B cell (primary cell): ENCODE results near the gene NKD2.

Source experiments
- EZH2 ChIP-seq: IDR thresholded peaks from 2 replicates; pipeline ENCODE4 v1.6.1; 2012; ENCODE audit warnings: borderline replicate concordance, low read depth, mild to moderate bottlenecking, moderate library complexity, low read length; ENCODE audit not compliant: insufficient read depth, poor library complexity, severe bottlenecking
- TF ChIP-seq, protein P1 (sequence below): fragments of 200-600 bp; IDR thresholded peaks from one replicate; pipeline ENCODE4 v1.8.0; 2022; ENCODE audit warnings: antibody characterized with exemption, mild to moderate bottlenecking

DNA sequence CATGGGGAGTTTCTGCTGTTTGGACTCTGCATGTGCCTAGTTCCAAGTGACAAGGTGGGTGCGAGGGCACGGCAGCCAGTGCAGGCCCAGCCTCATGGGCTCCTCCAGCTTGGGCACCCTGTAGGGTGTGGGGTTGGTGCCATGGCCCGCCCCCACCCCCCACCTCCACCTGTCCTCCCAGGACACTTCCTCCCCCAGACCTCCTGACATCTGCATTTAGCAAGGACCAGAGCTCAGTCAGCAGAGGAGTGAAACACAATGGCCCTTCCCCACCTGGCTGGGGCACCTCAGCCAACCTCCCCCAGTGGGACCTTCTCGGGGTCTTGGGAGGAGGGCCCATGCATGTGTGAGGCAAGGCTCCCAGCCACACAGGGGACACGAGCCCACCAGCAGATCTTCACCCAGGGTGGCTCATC is 1.9 kb upstream of the NKD2 start:
- TF ChIP-seq, protein P1, sequence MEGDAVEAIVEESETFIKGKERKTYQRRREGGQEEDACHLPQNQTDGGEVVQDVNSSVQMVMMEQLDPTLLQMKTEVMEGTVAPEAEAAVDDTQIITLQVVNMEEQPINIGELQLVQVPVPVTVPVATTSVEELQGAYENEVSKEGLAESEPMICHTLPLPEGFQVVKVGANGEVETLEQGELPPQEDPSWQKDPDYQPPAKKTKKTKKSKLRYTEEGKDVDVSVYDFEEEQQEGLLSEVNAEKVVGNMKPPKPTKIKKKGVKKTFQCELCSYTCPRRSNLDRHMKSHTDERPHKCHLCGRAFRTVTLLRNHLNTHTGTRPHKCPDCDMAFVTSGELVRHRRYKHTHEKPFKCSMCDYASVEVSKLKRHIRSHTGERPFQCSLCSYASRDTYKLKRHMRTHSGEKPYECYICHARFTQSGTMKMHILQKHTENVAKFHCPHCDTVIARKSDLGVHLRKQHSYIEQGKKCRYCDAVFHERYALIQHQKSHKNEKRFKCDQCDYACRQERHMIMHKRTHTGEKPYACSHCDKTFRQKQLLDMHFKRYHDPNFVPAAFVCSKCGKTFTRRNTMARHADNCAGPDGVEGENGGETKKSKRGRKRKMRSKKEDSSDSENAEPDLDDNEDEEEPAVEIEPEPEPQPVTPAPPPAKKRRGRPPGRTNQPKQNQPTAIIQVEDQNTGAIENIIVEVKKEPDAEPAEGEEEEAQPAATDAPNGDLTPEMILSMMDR: no peak
- no peak for TF ChIP-seq EZH2
